GM23248 (cell line): ENCODE data around the gene MMP15. TPM values are rescaled to one million over a fixed set of nuclear protein-coding genes. Genes with fewer than 3 reads are reported as not detected.

Experiments used
- DNase-seq: peaks from one replicate; pipeline ENCODE4 v3.0.0-alpha.2; 2015
- H2AFZ ChIP-seq: fragments of 200-600 bp; sonication (generic); 2 replicates; pipeline ENCODE4 v1.6.1; 2016; ENCODE audit warnings: antibody characterized with exemption
- H3F3A ChIP-seq: fragments of 200-600 bp; sonication (generic); 2 replicates; pipeline ENCODE4 v1.6.1; 2016; ENCODE audit warnings: mild to moderate bottlenecking, antibody characterized with exemption, mixed run types; ENCODE audit not compliant: insufficient read depth
- H3K27ac ChIP-seq: fragments of 200-600 bp; sonication (generic); 2 replicates; pipeline ENCODE4 v1.5.1; 2016; ENCODE audit warnings: mild to moderate bottlenecking
- H3K27me3 ChIP-seq: fragments of 200-600 bp; sonication (generic); replicated peaks from 2 replicates; pipeline ENCODE4 v1.6.1; 2016; ENCODE audit warnings: mild to moderate bottlenecking; ENCODE audit not compliant: insufficient read depth
- H3K36me3 ChIP-seq: fragments of 200-600 bp; sonication (generic); 2 replicates; pipeline ENCODE4 v1.6.1; 2016; ENCODE audit warnings: low read depth, mild to moderate bottlenecking
- H3K4me1 ChIP-seq: fragments of 200-600 bp; sonication (generic); 2 replicates; pipeline ENCODE4 v1.6.1; 2016; ENCODE audit warnings: mild to moderate bottlenecking; ENCODE audit not compliant: insufficient read depth
- H3K4me2 ChIP-seq: fragments of 200-600 bp; sonication (generic); one replicate; pipeline ENCODE4 v1.6.1; 2016; ENCODE audit warnings: mild to moderate bottlenecking; ENCODE audit not compliant: unreplicated experiment
- H3K4me3 ChIP-seq: fragments of 200-600 bp; sonication (generic); 2 replicates; pipeline ENCODE4 v1.5.1; 2016; ENCODE audit warnings: mild to moderate bottlenecking
- H3K79me2 ChIP-seq: fragments of 200-600 bp; sonication (generic); 2 replicates; pipeline ENCODE4 v1.6.1; 2016; ENCODE audit warnings: mild to moderate bottlenecking; ENCODE audit not compliant: insufficient read depth
- H3K9ac ChIP-seq: fragments of 200-600 bp; sonication (generic); 2 replicates; pipeline ENCODE4 v1.6.1; 2016; ENCODE audit warnings: mild to moderate bottlenecking
- H3K9me2 ChIP-seq: fragments of 200-600 bp; sonication (generic); 2 replicates; pipeline ENCODE4 v1.6.1; 2016; ENCODE audit warnings: mixed run types, mild to moderate bottlenecking, moderate library complexity; ENCODE audit not compliant: insufficient read depth
- H3K9me3 ChIP-seq: fragments of 200-600 bp; sonication (generic); one replicate; pipeline ENCODE4 v1.6.1; 2017; ENCODE audit warnings: low read depth
- H4K20me1 ChIP-seq: fragments of 200-600 bp; sonication (generic); 2 replicates; pipeline ENCODE4 v1.6.0; 2016; ENCODE audit not compliant: insufficient read depth
- EZH2 ChIP-seq: fragments of 200-600 bp; sonication (generic); IDR thresholded peaks from 2 replicates; pipeline ENCODE4 v1.6.1; 2018; ENCODE audit warnings: antibody characterized with exemption, mild to moderate bottlenecking; ENCODE audit not compliant: insufficient read depth, poor library complexity, severe bottlenecking
- EZH2phosphoT487 ChIP-seq: fragments of 200-600 bp; sonication (generic); IDR thresholded peaks from 2 replicates; pipeline ENCODE4 v1.6.1; 2018; ENCODE audit warnings: antibody characterized with exemption, moderate library complexity, mild to moderate bottlenecking, low read depth; ENCODE audit not compliant: insufficient read depth
- WGBS, 2 experiments: methylation state at CpG; one replicate each; pipeline ENCODE4 v1.1.6; 2015 to 2017; ENCODE audit warnings: low lambda C conversion rate in 2 of 2, low coverage in 1 of 2; ENCODE audit errors: missing lambda C conversion rate in 2 of 2; 5-methylcytosine and 5-hydroxymethylcytosine counted together
- in situ Hi-C: fragments of 300-500 bp; cut with MboI; formaldehyde crosslinking; loops from 2 replicates; pipeline ENCODE4 v1.15.0; 2020
- polyA plus RNA-seq: library from polyadenylated mRNA; unstranded; fragments of >200 nt; fragmentation: Nextera tagmentation; extraction: Ambion mirVana; gene quantifications from 2 replicates; pipeline ENCODE4 v1.2.1, GENCODE V29; 2016
- total RNA-seq: library from RNA; depleted of rRNA; stranded (reverse); fragments of >200 nt; shearing (Covaris generic); gene quantifications from 2 replicates; pipeline ENCODE4 v1.2.3, GENCODE V29; 2014

The MMP15 gene
- total and polyA plus RNA-seq, 2 experiments from 2014 or later, result 0.45 to 1.4 TPM

GRCh38 chr16:58085171-58085570 is 59.6 kb downstream of the MMP15 start:
- WGBS, 2 experiments, result 71 to 74% methylated on average over 11 of the region's 11 CpGs
- DNase-seq, result no peak

DNA sequence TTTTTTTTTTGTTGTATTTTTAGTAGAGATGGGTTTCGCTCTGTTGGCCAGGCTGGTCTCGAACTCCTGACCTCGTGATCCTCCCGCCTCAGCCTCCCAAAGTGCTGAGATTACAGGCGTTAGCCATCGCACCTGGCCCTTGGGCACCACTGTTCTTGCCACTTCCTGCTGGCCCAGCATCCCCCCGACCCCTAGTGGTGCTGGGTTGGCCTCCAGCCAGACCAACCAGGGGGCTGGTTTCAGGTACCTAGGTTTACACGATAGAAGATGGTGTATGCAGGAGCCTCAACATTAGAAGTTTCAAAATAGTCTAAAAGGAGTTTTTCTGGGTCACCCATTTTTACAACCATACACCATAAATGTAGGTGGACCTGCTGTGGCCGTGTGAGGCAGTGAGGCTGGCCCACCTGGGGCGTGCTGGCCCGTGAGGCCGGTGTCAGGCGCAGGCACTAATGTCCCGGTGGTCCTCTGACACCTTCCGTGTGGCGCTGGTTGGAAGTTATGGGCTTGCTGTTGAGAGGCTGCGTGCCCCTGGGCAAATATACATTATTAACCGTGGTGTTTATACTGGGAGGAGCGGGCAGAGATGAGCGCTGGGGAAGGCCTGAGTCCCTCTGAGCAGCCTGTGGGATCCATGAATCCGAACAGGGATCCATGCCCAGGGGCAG is 60.2 kb downstream of the MMP15 start:
- H3K27ac ChIP-seq, result no peak overlapping the region
- H3K27me3 ChIP-seq, result no peaks in the 10 kb centered on the region
- no peaks in the 10 kb centered on the region for H3K9me3 ChIP-seq
- H4K20me1 ChIP-seq, result no peaks in the 10 kb centered on the region
- H3K4me1 ChIP-seq, result no peaks in the 10 kb centered on the region
- no peaks in the 10 kb centered on the region for H3K36me3 ChIP-seq
- in situ Hi-C loops, result no loop called here
- no peak overlapping the region for H3K4me2 ChIP-seq
- no peak for DNase-seq
- 76 to 82% methylated on average over 21 of the region's 21 CpGs for whole genome bisulfite sequencing, 2 experiments
- no peak overlapping the region for H3K4me3 ChIP-seq
- no peak overlapping the region for H2AFZ ChIP-seq
- no peak for TF ChIP-seq EZH2phosphoT487
- no peak for TF ChIP-seq EZH2
- no peaks in the 10 kb centered on the region for H3K9me2 ChIP-seq
- H3F3A ChIP-seq, result no peaks in the 10 kb centered on the region
- H3K9ac ChIP-seq, result no peak overlapping the region
- no peaks in the 10 kb centered on the region for H3K79me2 ChIP-seq

More at GRCh38 chr16:58085171-58085570, 59.6 kb downstream of the MMP15 start:
- H3K9ac ChIP-seq, result no peak overlapping the region
- H3K4me3 ChIP-seq, result no peak overlapping the region
- H3F3A ChIP-seq, result no peaks in the 10 kb centered on the region
- H2AFZ ChIP-seq, result no peak overlapping the region
- no peaks in the 10 kb centered on the region for H3K9me2 ChIP-seq
- TF ChIP-seq EZH2phosphoT487, result no peak
- TF ChIP-seq EZH2, result no peak
- no peaks in the 10 kb centered on the region for H3K79me2 ChIP-seq
- no peaks in the 10 kb centered on the region for H4K20me1 ChIP-seq
- H3K4me1 ChIP-seq, result no peaks in the 10 kb centered on the region
- H3K27ac ChIP-seq, result no peak overlapping the region
- H3K9me3 ChIP-seq, result no peaks in the 10 kb centered on the region
- no peaks in the 10 kb centered on the region for H3K36me3 ChIP-seq
- in situ Hi-C loops, result no loop called here
- no peaks in the 10 kb centered on the region for H3K27me3 ChIP-seq
- no peak overlapping the region for H3K4me2 ChIP-seq

DNA sequence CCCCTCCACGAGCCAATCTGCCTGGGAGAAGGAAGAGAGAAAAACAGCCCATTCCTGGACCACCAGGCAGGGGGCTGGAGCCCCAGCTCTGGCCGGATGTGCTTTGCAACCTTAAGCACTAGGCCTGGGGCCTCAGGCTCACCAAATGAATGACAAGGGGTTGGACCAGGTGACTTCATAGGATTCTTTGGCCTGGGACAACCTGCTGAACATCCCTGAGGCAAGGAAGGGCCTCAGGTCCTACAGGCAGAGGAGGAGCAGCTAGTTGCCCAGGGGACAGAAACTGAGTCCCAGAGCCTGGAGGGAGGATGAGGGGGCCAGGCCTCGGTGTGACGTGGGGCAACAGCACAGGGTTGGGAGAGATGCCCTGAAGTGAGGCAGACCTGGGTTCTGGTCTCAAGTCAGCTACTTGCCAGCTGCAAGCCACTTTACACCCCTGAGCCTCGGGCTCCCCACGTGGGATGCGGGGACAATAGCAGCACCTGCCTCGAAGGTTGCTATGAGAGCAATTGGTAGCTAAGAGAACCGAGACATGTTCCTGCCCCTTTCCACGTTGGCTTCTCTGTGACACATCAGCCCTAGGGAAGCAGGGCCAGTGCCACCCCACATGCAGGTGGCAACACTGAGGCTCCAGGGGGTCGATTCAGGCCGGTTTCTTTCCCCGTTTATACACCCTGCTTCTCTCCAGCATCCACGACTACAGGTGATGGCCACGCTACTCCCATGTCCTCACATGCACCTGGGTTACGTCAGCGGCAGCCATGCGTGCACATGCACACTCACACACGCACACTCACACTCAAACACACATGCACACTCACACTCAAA is 61.0 kb downstream of the MMP15 start:
- Histone ChIP-seq H3K79me2 (no peaks in the 10 kb centered on the region), H3K4me3 (no peak overlapping the region), H3K9ac (no peak overlapping the region), H3K4me2 (no peak overlapping the region), H4K20me1 (no peaks in the 10 kb centered on the region), H3F3A (no peaks in the 10 kb centered on the region), H3K27ac (no peak overlapping the region), H3K9me2 (no peaks in the 10 kb centered on the region), H3K36me3 (no peaks in the 10 kb centered on the region), H2AFZ (no peak overlapping the region), H3K9me3 (no peaks in the 10 kb centered on the region), H3K4me1 (no peaks in the 10 kb centered on the region), H3K27me3 (0 out of 2 replicates have a peak, but pooled peaks cover 4% of the 10 kb centered on the region)
- WGBS, 2 experiments, result 72 to 74% methylated on average over 17 to 19 of the region's 19 CpGs
- no peak for TF ChIP-seq EZH2phosphoT487
- no peak for TF ChIP-seq EZH2
- no peak for DNase-seq
- in situ Hi-C loops, result no loop called here

GRCh38 chr16:58087209-58087913 is 61.8 kb downstream of the MMP15 start:
- TF ChIP-seq EZH2phosphoT487, result no peak
- TF ChIP-seq EZH2, result no peak
- Histone ChIP-seq H3K79me2 (no peaks in the 10 kb centered on the region), H2AFZ (no peak overlapping the region), H3K4me1 (no peaks in the 10 kb centered on the region), H3K4me2 (no peak overlapping the region), H3K4me3 (no peak overlapping the region), H4K20me1 (no peaks in the 10 kb centered on the region), H3K9me2 (no peaks in the 10 kb centered on the region), H3F3A (no peaks in the 10 kb centered on the region), H3K27me3 (peaks cover 12% of the 10 kb centered on the region; the same call in 1 of the 2 replicates), H3K9ac (no peak overlapping the region), H3K36me3 (no peaks in the 10 kb centered on the region), H3K27ac (no peak overlapping the region), H3K9me3 (no peaks in the 10 kb centered on the region)
- DNase-seq, result no peak
- in situ Hi-C loops, result no loop called here
- 79 to 89% methylated on average over 23 of the region's 23 CpGs for WGBS, 2 experiments
